GM19324 (cell line): Measurements from ENCODE around the gene CHRD.

Experiments used
- ATAC-seq: cut with Tn5 transposase; IDR thresholded peaks from one replicate; pipeline ENCODE4 v1.9.1; 2021; ENCODE audit warnings: mild to moderate bottlenecking, moderate library complexity; ENCODE audit not compliant: unreplicated experiment, low FRiP score

Gene CHRD

DNA sequence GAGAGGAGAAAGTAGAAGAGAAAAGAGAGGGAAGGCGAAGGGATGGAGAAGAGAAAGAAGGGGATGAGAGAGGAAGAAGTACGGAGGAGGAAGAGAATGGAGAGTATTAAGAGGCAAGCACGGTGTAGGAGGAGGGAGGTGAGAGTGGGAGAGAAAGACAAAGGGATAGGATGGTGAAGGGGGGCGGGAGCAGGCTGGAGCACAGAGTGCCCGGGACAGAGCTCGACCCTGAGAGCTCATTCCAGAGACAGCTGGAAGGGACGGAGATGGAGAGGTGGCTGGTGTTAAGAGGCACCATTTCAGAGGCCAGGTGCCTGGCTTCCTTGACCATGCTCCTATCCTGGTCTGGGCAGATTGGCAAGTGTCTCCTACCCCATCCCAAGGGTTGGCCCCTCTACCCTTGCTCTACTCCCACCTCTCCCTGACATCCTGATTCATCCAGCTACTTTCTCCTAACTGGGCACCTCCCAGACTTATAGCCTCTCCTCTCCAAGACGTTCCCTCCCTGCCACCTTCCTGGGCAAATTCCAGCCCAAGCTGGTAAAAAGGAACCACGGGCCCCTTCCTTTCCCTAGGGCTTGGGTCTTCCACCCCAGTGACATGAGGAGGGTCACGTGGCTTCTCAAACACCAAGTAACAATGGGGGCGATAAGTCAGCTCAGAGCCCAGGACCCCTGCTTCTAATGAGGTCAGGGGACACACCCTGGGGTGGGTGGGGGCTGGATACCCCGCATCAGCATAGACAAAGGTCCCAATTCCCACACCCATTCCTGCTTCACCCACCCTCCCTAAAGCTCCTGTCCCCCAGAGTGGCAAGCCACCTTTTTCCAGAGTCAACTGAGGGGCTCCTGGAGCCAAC lies 19.6 kb upstream of the CHRD start:
- ATAC-seq = no peak

DNA sequence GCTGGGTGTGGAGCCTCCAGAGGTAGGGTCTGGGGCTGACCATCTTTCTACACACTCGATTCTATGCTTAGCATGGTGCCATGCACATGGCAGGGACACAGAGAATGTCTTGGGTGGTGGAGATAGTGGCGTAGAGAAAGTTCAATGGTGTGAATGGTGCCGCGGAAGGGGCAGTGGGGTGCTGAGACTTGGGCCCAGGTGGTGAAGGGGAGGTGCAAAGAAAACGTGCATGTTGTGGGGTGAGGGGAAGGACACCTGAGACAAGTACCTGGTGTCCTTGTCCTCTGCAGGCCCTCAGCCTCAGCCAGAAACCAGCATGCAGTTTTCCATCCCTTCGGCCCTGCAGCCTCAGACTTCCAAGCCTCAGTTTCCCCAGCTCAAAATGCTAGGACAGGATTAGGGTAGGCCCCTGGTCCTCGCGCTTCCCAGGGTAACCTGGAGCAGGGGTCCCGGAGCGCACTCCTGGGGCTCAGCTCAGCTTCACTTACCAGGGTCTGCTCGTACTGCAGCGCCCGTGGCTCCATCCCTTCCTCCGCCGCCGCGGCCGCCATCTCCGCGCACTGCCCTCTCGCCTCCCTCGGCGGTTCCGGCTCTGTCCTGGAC lies 18.8 kb upstream of the CHRD start:
- ATAC-seq = no peak

DNA sequence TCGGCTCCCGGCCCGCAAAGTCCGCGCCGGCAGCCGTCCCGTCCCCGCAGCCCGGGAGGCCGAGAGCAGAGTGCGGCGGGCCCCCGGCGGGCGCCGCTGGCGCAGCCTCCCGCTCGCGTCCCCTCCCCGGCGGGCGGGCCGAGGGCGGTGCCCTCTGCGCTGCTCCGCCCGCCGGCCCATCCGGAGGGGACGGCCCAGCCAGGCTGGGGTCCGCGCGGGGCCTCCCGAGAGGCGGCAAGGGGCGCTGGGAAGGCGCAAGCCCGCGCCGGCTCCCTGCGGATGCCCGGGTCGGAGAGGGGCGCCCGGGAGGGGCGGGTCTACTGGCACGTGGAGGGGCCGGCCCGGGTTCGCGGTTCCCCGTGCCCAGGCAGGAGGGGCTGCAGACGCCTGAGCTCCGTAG lies 18.3 kb upstream of the CHRD start, which contains the start of the genes CLCN2 and POLR2H:
Gene CLCN2, minus strand, starts transcription at position 74 of the 400 bp plus-strand sequence. CDS start 126 bp downstream, outside the sequence.
Gene POLR2H, plus strand, starts transcription at position 179 of the 400 bp plus-strand sequence. CDS start 1,783 bp downstream, outside the sequence.
- peak; percentile 43 for ATAC-seq

GRCh38 chr3:184361932-184362667 lies 17.8 kb upstream of the CHRD start:
- no peak for ATAC-seq

DNA sequence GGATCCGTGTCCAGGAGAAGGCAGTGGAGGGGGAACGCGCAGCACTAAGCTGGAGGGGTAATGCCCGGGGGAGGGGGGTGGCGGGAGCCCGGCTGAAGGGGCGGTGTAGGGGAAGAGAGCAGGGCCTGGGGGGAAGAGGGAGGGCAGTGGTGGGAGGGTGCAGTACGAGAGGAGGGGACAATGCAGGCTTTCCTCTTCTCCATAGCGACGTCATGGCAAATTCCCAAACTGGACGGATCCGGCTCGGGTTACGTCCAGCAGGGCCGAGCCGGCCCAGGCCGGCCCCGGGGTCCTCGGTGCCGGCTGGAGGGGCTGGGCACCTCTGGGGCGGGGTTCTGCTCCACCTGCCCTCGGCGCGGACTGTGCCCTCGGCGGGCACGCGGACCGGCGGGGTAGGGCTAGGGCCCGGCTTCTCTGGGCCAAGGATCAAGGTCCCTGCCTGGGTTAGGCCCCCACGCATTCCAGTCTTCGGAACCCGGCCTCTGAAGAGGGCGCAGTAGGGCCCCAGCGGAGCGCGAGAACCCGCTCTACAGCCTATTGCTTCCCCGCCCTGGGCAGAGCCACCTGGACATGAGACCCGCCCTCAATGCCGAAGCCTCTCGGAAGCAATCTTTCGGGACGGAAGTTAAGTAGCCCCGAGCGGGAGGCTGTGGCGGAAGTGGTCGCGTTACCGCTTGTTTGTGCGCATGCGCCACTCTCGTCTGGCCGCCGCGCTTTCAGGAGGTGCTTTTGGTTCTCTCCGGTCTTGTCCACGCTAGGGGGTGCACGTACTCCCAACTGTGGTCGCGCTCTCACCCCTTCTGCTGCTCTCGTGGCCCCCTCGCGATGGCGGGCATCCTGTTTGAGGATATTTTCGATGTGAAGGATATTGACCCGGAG lies 16.9 kb upstream of the CHRD start:
- peak; percentile 86 for ATAC-seq

DNA sequence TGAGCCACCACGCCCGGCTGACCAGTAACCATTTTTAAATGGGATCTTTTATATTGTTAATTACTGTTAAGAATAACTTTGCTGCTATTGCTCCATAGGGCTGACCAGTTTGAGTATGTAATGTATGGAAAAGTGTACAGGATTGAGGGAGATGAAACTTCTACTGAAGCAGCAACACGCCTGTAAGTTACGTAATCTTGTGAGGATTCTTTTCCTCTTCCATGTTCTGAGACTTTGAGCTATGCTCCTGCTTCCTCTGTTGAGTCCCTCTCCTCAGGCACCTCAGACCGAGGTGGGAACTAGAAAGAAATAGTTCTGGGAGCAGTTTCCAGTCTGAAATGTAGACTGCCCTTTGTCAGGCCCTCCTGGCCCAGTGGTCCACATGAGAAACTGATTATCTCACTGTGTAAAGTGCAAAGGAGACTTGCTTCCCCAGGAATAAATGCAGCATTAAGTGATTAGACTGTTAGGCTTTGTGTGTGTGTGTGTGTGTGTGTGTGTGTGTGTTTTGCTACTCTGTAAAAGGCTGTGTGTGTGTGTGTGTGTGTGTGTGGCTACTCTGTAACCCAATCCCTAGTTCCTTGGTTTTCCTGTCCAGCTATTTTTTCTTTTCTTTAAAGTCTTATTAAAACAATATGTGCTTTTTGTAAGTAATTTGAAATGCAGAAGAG lies 13.1 kb upstream of the CHRD start:
- ATAC-seq = no peak

DNA sequence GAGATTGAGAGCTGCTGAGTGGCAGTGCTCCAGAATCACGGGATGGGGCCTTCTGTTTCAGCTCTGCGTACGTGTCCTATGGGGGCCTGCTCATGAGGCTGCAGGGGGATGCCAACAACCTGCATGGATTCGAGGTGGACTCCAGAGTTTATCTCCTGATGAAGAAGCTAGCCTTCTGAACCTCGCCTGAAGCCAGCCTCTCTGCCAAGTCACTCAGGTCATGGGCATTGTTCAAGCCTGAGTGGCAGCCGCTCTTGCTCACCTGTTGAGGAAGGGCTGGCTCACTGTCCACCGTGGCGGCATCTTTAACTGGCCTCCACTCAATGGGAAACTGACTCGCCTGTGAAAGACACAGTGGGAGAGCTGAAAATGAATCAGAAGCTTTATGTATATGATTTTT lies 11.7 kb upstream of the CHRD start:
- ATAC-seq = no peak

DNA sequence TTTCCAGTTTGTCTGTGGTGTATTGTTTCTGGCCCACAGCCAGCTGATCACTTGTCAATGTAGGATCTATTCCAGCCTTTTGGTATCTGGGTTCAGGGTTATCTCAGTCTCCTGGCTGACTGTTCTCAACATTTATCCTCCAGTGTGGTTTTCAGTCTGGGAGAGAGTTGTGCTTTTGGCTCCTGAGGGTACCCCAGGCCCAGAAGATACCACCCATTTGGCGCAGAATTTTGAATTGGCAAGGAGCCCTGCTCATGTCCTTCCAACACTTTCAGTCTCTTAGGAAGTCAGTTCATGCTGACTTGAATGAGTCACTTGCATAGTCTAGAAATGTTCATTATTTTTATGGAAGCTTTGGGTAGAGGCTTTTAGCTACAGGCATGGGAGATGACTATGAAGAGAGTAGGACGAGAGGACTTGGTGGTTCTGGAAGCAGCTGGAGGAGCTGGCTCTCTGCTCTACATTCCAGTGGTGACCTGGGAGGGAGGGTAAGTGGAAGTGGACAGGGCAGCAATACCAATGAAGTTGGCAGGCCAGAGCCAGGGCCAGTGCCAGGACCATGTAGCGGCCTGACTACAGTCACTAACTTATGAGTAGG lies 11.2 kb upstream of the CHRD start:
- ATAC-seq = no peak

DNA sequence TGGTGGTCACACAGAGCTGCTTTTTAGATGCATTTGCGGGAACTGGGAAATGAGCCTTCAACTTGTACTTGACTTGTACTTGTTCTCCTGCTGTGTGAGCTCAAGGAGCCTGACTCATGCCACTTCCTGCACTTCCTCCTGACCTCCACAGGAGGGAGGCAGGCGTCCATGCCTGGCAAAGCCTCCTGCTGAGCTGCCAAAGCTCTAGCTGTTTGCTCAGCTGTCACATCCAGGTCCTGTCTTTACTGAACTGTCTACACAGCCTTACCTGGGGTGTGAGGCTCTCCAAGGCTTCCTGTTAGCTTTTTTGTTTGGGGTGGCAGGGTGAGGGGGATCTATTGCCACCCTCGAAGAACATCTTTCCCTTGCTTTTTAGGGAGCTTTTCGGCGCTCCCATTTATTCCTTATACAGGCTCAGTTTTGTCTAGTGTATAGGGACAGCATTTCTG lies 8.3 kb upstream of the CHRD start:
- ATAC-seq = no peak

DNA sequence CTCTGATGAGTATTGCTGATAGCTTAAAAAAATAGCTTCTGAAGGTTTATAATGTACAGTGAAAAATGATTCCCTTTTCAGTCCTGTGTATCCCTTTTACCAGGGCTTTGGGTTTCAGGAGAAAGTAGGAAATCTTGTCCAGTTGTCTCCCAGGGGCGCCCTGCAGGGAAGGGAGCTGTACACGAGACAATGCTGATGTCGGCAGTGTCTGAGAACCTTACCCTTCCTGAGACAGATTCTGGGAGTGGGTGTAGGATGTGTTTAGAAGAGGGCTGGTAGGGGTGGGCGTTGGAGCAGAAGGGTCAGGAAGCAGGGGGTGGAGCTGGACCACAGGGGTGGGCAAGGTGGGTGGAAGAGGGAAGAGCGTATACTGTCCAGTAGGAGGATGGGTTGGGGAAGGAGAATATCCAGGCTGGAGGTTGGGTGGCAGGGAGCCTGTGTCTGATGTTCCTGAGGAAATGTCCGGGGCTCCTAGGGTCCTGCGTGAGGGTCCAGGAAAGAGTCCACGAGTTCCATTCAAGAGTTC lies 7.5 kb upstream of the CHRD start:
- no peak for ATAC-seq

GRCh38 chr3:184372911-184373310 lies 6.9 kb upstream of the CHRD start:
- no peak for ATAC-seq

DNA sequence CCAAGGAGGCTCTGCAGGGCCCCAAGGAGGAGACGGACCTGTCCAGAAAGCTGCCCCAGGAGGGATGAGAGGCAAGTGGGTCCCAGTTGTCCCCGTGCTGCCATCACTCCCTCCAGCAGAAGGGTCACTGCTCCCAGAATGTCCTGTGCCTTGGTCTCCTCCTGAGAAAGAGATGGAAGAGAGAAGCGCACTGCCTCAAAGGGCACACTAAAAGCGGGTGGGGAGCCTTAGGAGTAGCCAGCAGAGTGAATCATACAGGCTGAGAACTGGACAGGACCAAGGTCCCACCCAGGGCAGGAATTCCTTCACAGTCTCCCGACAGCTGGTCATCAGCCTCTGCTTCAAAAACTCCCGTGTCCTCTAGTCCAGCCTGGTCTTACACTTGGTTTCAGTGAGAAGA lies 6.4 kb upstream of the CHRD start:
- ATAC-seq = no peak

DNA sequence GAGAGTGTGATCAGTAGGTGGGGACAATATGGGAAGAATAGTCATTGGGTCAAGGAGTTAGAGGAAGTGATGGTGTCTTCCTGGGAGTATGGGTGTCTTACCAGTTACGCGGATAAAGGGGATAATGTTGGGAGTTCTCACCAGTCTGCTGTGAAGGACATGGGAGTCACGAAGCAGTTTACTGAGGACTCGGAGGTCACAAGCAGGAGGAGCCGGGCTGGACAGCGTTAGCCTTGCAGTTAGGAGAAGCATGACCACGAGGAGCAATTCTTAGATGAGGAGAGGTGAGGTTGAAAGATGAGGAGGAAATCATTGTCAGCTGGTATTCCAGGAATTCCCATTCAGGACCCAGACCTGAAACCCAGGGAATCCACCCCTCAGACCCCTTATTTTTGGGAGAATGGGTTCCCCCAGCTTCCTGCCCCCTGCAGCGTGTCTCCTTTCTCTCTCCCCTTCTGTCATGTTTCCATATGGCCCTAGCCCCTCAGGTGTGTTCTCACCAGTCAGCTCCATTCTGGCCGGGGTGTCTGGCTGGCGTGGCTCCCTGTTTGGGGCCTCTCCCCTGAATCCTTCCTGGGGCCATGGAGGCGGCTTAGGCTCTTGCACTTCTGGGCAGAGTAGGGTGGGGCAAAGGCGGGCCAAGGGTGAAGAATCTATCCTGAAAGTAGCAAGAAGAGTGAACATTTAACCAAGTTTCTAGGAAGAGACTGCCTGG lies 4.0 kb upstream of the CHRD start:
- no peak for ATAC-seq

- ATAC-seq = no peak
Measured at GRCh38 chr3:184377374-184377773, 2.5 kb upstream of the CHRD start.

GRCh38 chr3:184377882-184378445 lies 1.9 kb upstream of the CHRD start, which contains the start of gene THPO:
Gene THPO, minus strand, starts transcription at chr3:184378207. Its CDS starts 1,948 bp downstream, at chr3:184376259.
- no peak for ATAC-seq

DNA sequence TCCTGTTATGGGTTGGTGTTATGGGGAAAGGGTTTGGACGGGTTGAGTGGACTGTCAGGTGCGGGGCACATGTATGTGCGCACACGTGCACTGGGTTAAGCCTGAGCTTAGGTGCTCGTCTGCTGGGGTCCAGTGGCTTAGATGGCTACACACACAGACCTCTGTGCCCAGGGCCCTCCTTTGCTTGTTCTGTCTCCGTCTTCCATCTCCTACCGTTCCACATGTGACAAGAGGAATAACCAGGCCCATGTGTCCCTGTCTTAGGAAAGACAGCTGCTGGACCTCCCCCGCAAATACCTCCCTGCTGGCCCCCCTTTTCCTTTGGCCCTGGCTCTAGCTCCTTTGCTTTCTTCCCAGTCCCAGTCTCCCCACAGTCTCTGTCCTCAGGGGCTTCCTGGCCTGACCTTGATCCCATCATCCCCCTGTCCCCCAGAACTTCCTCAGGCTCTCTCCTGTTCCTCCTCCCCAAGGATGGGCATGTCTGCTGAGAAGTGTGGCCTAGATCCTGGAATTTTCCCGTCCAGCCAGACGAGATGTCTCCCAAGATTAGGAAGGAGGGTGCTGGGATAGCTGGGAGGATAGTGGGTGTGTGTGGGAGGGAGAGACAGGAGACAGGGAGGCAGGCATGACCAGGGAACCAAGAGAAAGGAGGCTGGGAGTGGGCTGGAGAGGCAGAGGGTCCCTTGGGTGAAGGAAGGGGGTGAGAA lies 1.1 kb upstream of the CHRD start:
- no peak for ATAC-seq

DNA sequence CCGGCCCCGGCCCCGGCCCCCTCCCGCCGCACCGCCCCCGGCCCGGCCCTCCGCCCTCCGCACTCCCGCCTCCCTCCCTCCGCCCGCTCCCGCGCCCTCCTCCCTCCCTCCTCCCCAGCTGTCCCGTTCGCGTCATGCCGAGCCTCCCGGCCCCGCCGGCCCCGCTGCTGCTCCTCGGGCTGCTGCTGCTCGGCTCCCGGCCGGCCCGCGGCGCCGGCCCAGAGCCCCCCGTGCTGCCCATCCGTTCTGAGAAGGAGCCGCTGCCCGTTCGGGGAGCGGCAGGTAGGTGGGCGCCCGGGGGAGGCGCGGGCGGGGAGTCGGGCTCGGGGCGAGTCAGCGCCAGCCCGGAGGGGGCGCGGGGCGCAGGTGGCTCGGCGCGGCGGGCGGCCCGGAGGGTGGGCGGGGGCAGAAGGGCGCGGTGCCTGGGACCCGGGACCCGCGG lies 352 bp downstream of the CHRD start:
- no peak for ATAC-seq
